WTC11 (cell line): ENCODE results near the gene RBMS2. TPM values are rescaled to one million over a fixed set of nuclear protein-coding genes. Genes with fewer than 3 reads are reported as not detected.

ENCODE experiments used
- ATAC-seq: fragments of 200-7000 bp; cut with Tn5 transposase; 2 replicates; pipeline ENCODE4 v1.10.0; 2021; ENCODE audit warnings: mild to moderate bottlenecking, moderate library complexity
- CTCF ChIA-PET: fragments of 300-600 bp; sonication (Branson Sonifier 250); formaldehyde crosslinking; loops from one replicate; lab custom pipeline; 2021; ENCODE audit warnings: antibody characterized with exemption; lab: Charles Lee
- POLR2A ChIA-PET: fragments of 350-600 bp; sonication (Branson Sonifier 250); formaldehyde crosslinking; loops from one replicate; lab custom pipeline; 2021; ENCODE audit warnings: antibody characterized with exemption; lab: Charles Lee
- DNase-seq: peaks from one replicate; pipeline ENCODE4 v3.0.0; 2021; ENCODE audit warnings: low spot score
- H3K27ac Mint-ChIP-seq: 2 replicates; pipeline ENCODE4 v1.8.0; 2021; ENCODE audit warnings: mixed read lengths
- H3K27me3 Mint-ChIP-seq: 2 replicates; pipeline ENCODE4 v1.8.0; 2021; ENCODE audit warnings: low read depth, mild to moderate bottlenecking, moderate library complexity, mixed read lengths
- H3K36me3 Mint-ChIP-seq: 2 replicates; pipeline ENCODE4 v1.8.0; 2021; ENCODE audit warnings: mixed read lengths
- H3K4me1 Mint-ChIP-seq: 2 replicates; pipeline ENCODE4 v1.8.0; 2022; ENCODE audit warnings: mixed read lengths
- H3K4me3 Mint-ChIP-seq: 2 replicates; pipeline ENCODE4 v1.8.0; 2021; ENCODE audit warnings: mild to moderate bottlenecking, moderate library complexity, mixed read lengths
- H3K9me3 Mint-ChIP-seq: 2 replicates; pipeline ENCODE4 v1.8.0; 2021; ENCODE audit warnings: mixed read lengths
- ARID4B ChIP-seq: sonication (generic); formaldehyde crosslinking; IDR thresholded peaks from 2 replicates; pipeline ENCODE4 v1.8.0; 2023; ENCODE audit warnings: missing genetic modification reagents, mild to moderate bottlenecking, borderline replicate concordance
- ERG ChIP-seq: fragments of 250-450 bp; sonication (Bioruptor Pico); IDR thresholded peaks from 2 replicates; pipeline ENCODE4 v1.8.0; 2021; ENCODE audit warnings: mild to moderate bottlenecking
- ETV6 ChIP-seq: sonication (generic); formaldehyde crosslinking; IDR thresholded peaks from 2 replicates; pipeline ENCODE4 v1.8.1; 2022; ENCODE audit warnings: mild to moderate bottlenecking, missing genetic modification reagents
- FOXP1 ChIP-seq: sonication (generic); formaldehyde crosslinking; IDR thresholded peaks from 2 replicates; pipeline ENCODE4 v1.8.0; 2022; ENCODE audit warnings: missing genetic modification reagents, mild to moderate bottlenecking, moderate library complexity, borderline replicate concordance
- GABPB1 ChIP-seq: sonication (generic); formaldehyde crosslinking; IDR thresholded peaks from 2 replicates; pipeline ENCODE4 v1.8.1; 2023; ENCODE audit warnings: mild to moderate bottlenecking, missing genetic modification reagents
- GRHL2 ChIP-seq: fragments of 250-450 bp; sonication (Bioruptor Pico); IDR thresholded peaks from 2 replicates; pipeline ENCODE4 v1.8.0; 2022; ENCODE audit warnings: mild to moderate bottlenecking, moderate library complexity; ENCODE audit not compliant: insufficient replicate concordance, severe bottlenecking
- HMGA2 ChIP-seq: fragments of 250-450 bp; sonication (Bioruptor Pico); IDR thresholded peaks from 2 replicates; pipeline ENCODE4 v1.4.0; 2021; ENCODE audit warnings: mild to moderate bottlenecking, moderate library complexity
- MAX ChIP-seq: sonication (generic); formaldehyde crosslinking; IDR thresholded peaks from 2 replicates; pipeline ENCODE4 v1.8.0; 2022; ENCODE audit warnings: mild to moderate bottlenecking, missing genetic modification reagents
- NFATC4 ChIP-seq: fragments of 250-450 bp; sonication (Bioruptor Pico); IDR thresholded peaks from 2 replicates; pipeline ENCODE4 v1.9.0; 2021; ENCODE audit warnings: mild to moderate bottlenecking
- NR2C2 ChIP-seq: sonication (generic); formaldehyde crosslinking; IDR thresholded peaks from 2 replicates; pipeline ENCODE4 v1.8.0; 2022; ENCODE audit warnings: mild to moderate bottlenecking, missing genetic modification reagents
- OVOL2 ChIP-seq: fragments of 250-450 bp; sonication (Bioruptor Pico); IDR thresholded peaks from 2 replicates; pipeline ENCODE4 v1.9.0; 2021; ENCODE audit warnings: mild to moderate bottlenecking, borderline replicate concordance
- RORB ChIP-seq: fragments of 250-450 bp; sonication (Bioruptor Pico); IDR thresholded peaks from 2 replicates; pipeline ENCODE4 v1.9.0; 2021; ENCODE audit warnings: mild to moderate bottlenecking
- SMAD3 ChIP-seq: sonication (generic); formaldehyde crosslinking; IDR thresholded peaks from 2 replicates; pipeline ENCODE4 v1.8.0; 2022; ENCODE audit warnings: missing genetic modification reagents, mild to moderate bottlenecking, borderline replicate concordance
- TCF7 ChIP-seq: sonication (generic); formaldehyde crosslinking; IDR thresholded peaks from 2 replicates; pipeline ENCODE4 v1.8.0; 2022; ENCODE audit warnings: mild to moderate bottlenecking, low read depth, missing genetic modification reagents, moderate library complexity
- TEAD1 ChIP-seq: sonication (generic); formaldehyde crosslinking; IDR thresholded peaks from 2 replicates; pipeline ENCODE4 v1.8.0; 2022; ENCODE audit warnings: mild to moderate bottlenecking, missing genetic modification reagents
- ZBTB43 ChIP-seq: sonication (generic); formaldehyde crosslinking; IDR thresholded peaks from 2 replicates; pipeline ENCODE4 v1.8.1; 2023; ENCODE audit warnings: mild to moderate bottlenecking, missing genetic modification reagents
- ZNF263 ChIP-seq: sonication (generic); formaldehyde crosslinking; IDR thresholded peaks from 2 replicates; pipeline ENCODE4 v1.8.1; 2022; ENCODE audit warnings: low read depth, mild to moderate bottlenecking, moderate library complexity, missing genetic modification reagents
- ZNF317 ChIP-seq: sonication (generic); formaldehyde crosslinking; IDR thresholded peaks from 2 replicates; pipeline ENCODE4 v1.8.1; 2023; ENCODE audit warnings: low read depth, mild to moderate bottlenecking, moderate library complexity, missing genetic modification reagents, borderline replicate concordance
- ZNF396 ChIP-seq: fragments of 250-450 bp; sonication (Bioruptor Pico); IDR thresholded peaks from 2 replicates; pipeline ENCODE4 v1.8.0; 2021; ENCODE audit warnings: mild to moderate bottlenecking, moderate library complexity, borderline replicate concordance
- ZNF671 ChIP-seq: fragments of 250-450 bp; sonication (Bioruptor Pico); IDR thresholded peaks from 2 replicates; pipeline ENCODE4 v1.8.0; 2021; ENCODE audit warnings: mild to moderate bottlenecking
- total RNA-seq: library from RNA; stranded (reverse); gene quantifications from 3 replicates; pipeline ENCODE4 v1.2.3, GENCODE V29; 2021
- TF ChIP-seq, protein P1 (sequence below): sonication (generic); formaldehyde crosslinking; IDR thresholded peaks from 2 replicates; pipeline ENCODE4 v1.8.0; 2022; ENCODE audit warnings: mild to moderate bottlenecking, missing genetic modification reagents
- TF ChIP-seq, protein P2 (sequence below): sonication (generic); formaldehyde crosslinking; IDR thresholded peaks from 2 replicates; pipeline ENCODE4 v1.8.0; 2022; ENCODE audit warnings: mild to moderate bottlenecking, missing genetic modification reagents

RBMS2 gene
- total RNA-seq, 1 experiment from 2014 or later = 16.7 TPM

DNA sequence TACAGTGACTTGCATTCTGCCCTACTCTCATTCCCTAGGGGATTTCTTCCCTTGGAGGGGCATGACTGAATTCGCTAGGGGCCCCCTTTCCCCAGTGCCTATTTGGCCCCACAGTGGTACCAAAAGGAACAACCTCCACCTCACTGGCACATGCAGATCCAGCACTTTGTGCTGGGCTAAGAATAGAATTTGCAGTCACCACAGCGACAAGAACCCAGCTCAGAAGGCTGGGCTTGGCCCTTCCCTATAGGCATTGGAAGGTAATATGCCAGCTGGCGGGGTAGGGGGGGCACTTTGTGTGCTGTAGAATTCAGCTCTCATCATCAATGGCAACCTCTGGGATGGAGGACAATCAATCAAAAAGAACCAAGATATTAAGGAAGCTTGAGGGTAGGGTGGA is 94.6 kb downstream of the RBMS2 start:
- TF ChIP-seq ZNF263 (CRISPR knock-in tag) (no peak), OVOL2 (CRISPR knock-in tag) (no peak), NFATC4 (CRISPR knock-in tag) (no peak), ZNF317 (CRISPR knock-in tag) (no peak), FOXP1 (CRISPR knock-in tag) (no peak), HMGA2 (CRISPR knock-in tag) (no peak), TCF7 (no peak), MAX (CRISPR knock-in tag) (no peak), ZNF671 (CRISPR knock-in tag) (no peak), NR2C2 (CRISPR knock-in tag) (no peak), SMAD3 (CRISPR knock-in tag) (no peak), RORB (no peak), ZNF396 (CRISPR knock-in tag) (no peak), ERG (CRISPR knock-in tag) (no peak), ARID4B (CRISPR knock-in tag) (no peak), ZBTB43 (no peak)
- H3K4me1 Mint-ChIP-seq = no peaks in the 10 kb centered on the region
- ATAC-seq (no peak), DNase-seq (no peak)
- no peak overlapping the region for H3K27ac Mint-ChIP-seq
- peaks cover 58% of the 10 kb centered on the region for H3K36me3 Mint-ChIP-seq
- H3K9me3 Mint-ChIP-seq = no peaks in the 10 kb centered on the region
- no peak overlapping the region for H3K4me3 Mint-ChIP-seq
- POLR2A ChIA-PET = no interaction called here
- H3K27me3 Mint-ChIP-seq = no peaks in the 10 kb centered on the region
- CTCF ChIA-PET = interaction anchor here (2.6 kb wide), 1 partner anchor 20 kb away, joined by 17 read pairs; no protein-coding TSS in a partner anchor

DNA sequence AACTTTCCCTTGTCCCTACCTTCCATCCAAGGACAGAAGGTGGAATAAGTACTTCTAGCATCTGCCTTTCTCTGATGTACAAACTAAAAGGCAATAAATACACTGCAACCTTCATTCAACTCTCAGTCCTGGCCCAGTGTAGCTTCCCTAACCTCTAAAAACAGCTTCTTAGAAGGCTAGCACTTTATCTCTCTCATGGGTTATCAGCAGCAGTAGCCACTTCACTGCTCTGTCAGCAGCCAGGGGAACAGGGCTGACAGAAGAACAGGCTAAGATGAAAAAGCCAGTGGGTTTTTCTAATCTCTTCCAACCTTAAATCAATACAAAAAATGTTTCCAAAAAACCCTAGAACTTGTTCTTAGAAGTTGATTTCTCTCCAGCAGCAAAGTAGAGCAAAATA is 95.3 kb downstream of the RBMS2 start:
- peaks cover 51% of the 10 kb centered on the region for H3K36me3 Mint-ChIP-seq
- TF ChIP-seq, protein P1, sequence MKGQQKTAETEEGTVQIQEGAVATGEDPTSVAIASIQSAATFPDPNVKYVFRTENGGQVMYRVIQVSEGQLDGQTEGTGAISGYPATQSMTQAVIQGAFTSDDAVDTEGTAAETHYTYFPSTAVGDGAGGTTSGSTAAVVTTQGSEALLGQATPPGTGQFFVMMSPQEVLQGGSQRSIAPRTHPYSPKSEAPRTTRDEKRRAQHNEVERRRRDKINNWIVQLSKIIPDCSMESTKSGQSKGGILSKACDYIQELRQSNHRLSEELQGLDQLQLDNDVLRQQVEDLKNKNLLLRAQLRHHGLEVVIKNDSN (CRISPR knock-in tag) = no peak
- TF ChIP-seq ZNF317 (CRISPR knock-in tag) (no peak), GRHL2 (CRISPR knock-in tag) (no peak), TEAD1 (CRISPR knock-in tag) (no peak), ETV6 (CRISPR knock-in tag) (no peak), GABPB1 (no peak)
- TF ChIP-seq, protein P2, sequence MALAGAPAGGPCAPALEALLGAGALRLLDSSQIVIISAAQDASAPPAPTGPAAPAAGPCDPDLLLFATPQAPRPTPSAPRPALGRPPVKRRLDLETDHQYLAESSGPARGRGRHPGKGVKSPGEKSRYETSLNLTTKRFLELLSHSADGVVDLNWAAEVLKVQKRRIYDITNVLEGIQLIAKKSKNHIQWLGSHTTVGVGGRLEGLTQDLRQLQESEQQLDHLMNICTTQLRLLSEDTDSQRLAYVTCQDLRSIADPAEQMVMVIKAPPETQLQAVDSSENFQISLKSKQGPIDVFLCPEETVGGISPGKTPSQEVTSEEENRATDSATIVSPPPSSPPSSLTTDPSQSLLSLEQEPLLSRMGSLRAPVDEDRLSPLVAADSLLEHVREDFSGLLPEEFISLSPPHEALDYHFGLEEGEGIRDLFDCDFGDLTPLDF (CRISPR knock-in tag) = no peak
- ChIA-PET POLR2A (no interaction called here), CTCF (no interaction called here)
- H3K9me3 Mint-ChIP-seq = no peaks in the 10 kb centered on the region
- no peaks in the 10 kb centered on the region for H3K4me1 Mint-ChIP-seq
- H3K27ac Mint-ChIP-seq = peak overlapping the region; percentile 40; the same call in 1 of the 2 replicates
- ATAC-seq = no peak
- H3K4me3 Mint-ChIP-seq = no peak overlapping the region
- no peaks in the 10 kb centered on the region for H3K27me3 Mint-ChIP-seq
- no peak for DNase-seq
